GM06990 (cell line): ENCODE data around the gene HID1.

ENCODE experiments used
- DNase-seq: peaks from one replicate; pipeline ENCODE4 v3.0.0-alpha.2; 2011; ENCODE audit not compliant: insufficient read length; ENCODE audit errors: extremely low read depth
- H3K27me3 ChIP-seq: replicated peaks from 2 replicates; pipeline ENCODE4 v1.6.0; 2011; ENCODE audit warnings: low read length; ENCODE audit not compliant: control insufficient read depth, insufficient read depth
- H3K36me3 ChIP-seq: 2 replicates; pipeline ENCODE4 v1.5.1; 2011; ENCODE audit warnings: low read length; ENCODE audit not compliant: control insufficient read depth, insufficient read depth
- H3K4me3 ChIP-seq: replicated peaks from 2 replicates; pipeline ENCODE4 v1.5.1; 2011; ENCODE audit warnings: low read depth, mild to moderate bottlenecking, control low read depth, low read length
- CTCF ChIP-seq: IDR thresholded peaks from 2 replicates; pipeline ENCODE4 v1.5.1; 2011; ENCODE audit warnings: low read length, control low read depth, mild to moderate bottlenecking, inconsistent platforms; ENCODE audit not compliant: insufficient read depth, poor library complexity, severe bottlenecking

HID1 gene

GRCh38 chr17:74951065-74951464 is 21.5 kb downstream of the HID1 start:
- Histone ChIP-seq H3K27me3 (no peaks in the 10 kb centered on the region), H3K4me3 (no peak overlapping the region), H3K36me3 (no peaks in the 10 kb centered on the region)
- no peak for DNase-seq
- TF ChIP-seq CTCF = no peak

GRCh38 chr17:74950207-74950606 is 22.4 kb downstream of the HID1 start:
- TF ChIP-seq CTCF = no peak
- no peak for DNase-seq
- Histone ChIP-seq H3K27me3 (no peaks in the 10 kb centered on the region), H3K4me3 (no peak overlapping the region), H3K36me3 (no peaks in the 10 kb centered on the region)

GRCh38 chr17:74949455-74950115 is 23.0 kb downstream of the HID1 start:
- H3K4me3 ChIP-seq = no peak overlapping the region
- no peaks in the 10 kb centered on the region for H3K27me3 ChIP-seq
- TF ChIP-seq CTCF = no peak
- no peak for DNase-seq
- no peaks in the 10 kb centered on the region for H3K36me3 ChIP-seq

GRCh38 chr17:74947041-74947754 is 25.4 kb downstream of the HID1 start:
- H3K36me3 ChIP-seq = no peaks in the 10 kb centered on the region
- DNase-seq = no peak
- TF ChIP-seq CTCF = no peak
- H3K27me3 ChIP-seq = no peaks in the 10 kb centered on the region
- no peak overlapping the region for H3K4me3 ChIP-seq

DNA sequence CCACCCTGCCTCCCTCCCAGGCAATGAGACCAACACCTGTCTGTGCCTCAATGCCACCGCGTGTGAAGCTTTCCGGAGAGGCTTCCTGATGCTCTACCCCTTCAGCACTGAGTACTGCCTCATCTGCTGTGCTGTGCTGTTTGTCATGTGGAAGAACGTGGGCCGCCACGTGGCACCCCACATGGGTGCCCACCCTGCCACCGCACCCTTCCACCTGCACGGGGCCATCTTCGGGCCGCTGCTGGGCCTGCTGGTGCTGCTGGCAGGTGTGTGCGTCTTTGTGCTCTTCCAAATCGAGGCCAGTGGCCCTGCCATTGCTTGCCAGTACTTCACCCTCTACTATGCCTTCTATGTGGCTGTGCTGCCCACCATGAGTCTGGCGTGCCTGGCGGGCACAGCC is 25.9 kb downstream of the HID1 start:
- Histone ChIP-seq H3K4me3 (no peak overlapping the region), H3K27me3 (no peaks in the 10 kb centered on the region), H3K36me3 (no peaks in the 10 kb centered on the region)
- TF ChIP-seq CTCF = no peak
- DNase-seq = no peak
